Measurements from ENCODE around the gene CLDN7.
A peak's percentile ranks its signal among the peaks of the same experiment; 100 is the strongest.

Gene CLDN7

DNA sequence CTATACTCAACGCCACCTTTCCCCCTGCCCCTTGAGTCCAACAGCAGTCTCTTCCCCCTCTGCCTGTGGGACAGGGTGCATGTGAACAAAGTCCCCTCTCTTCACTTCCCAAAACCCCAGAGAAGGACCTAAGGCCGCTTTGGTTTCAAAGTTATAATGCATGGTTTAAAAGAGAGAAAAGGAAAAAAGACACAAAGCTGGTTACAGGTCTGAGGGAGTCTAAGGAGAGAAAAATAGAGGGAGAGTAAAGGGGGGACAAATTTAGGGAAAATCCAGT is 18.9 kb downstream of the CLDN7 start:
- CTCF ChIA-PET = no interaction called here
- TF ChIP-seq, protein P1, sequence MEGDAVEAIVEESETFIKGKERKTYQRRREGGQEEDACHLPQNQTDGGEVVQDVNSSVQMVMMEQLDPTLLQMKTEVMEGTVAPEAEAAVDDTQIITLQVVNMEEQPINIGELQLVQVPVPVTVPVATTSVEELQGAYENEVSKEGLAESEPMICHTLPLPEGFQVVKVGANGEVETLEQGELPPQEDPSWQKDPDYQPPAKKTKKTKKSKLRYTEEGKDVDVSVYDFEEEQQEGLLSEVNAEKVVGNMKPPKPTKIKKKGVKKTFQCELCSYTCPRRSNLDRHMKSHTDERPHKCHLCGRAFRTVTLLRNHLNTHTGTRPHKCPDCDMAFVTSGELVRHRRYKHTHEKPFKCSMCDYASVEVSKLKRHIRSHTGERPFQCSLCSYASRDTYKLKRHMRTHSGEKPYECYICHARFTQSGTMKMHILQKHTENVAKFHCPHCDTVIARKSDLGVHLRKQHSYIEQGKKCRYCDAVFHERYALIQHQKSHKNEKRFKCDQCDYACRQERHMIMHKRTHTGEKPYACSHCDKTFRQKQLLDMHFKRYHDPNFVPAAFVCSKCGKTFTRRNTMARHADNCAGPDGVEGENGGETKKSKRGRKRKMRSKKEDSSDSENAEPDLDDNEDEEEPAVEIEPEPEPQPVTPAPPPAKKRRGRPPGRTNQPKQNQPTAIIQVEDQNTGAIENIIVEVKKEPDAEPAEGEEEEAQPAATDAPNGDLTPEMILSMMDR (conservative IDR thresholded peaks at IDR 0.05; ENCODE audit: low read depth) = no peak
- DNase-seq (ENCODE audit: low spot score) = no peak
- H3K27ac ChIP-seq = peak overlapping the region; percentile 90
- POLR2A ChIA-PET (ENCODE audit: low non-redundant PET) = no interaction called here

- H3K27ac ChIP-seq = peak overlapping the region; percentile 90
- TF ChIP-seq, protein P1 (conservative IDR thresholded peaks at IDR 0.05; ENCODE audit: low read depth) = no peak
- ChIA-PET POLR2A (ENCODE audit: low non-redundant PET) (interaction anchor here (0.8 to 1.3 kb wide), 3 partner anchors 8 to 211 kb away, joined by 3 to 4 read pairs (median 3); no protein-coding TSS in a partner anchor), CTCF (interaction anchor here (0.6 to 1.0 kb wide), 2 partner anchors 54 to 237 kb away, joined by 5 to 6 read pairs; no protein-coding TSS in a partner anchor)
- peak; percentile 71 for DNase-seq (ENCODE audit: low spot score)
These were observed 19.4 kb downstream of the CLDN7 start for GRCh38 chr17:7242717-7243452.

GRCh38 chr17:7241783-7242716 is 20.2 kb downstream of the CLDN7 start, which contains the start of gene GABARAP:
GABARAP (minus strand) TSS chr17:7242449; CDS start chr17:7242330, 119 bp downstream.
- CTCF ChIA-PET = interaction anchor here (0.9 to 1.0 kb wide), 2 partner anchors 8 to 55 kb away, joined by 5 read pairs; no protein-coding TSS in a partner anchor
- TF ChIP-seq, protein P1 (conservative IDR thresholded peaks at IDR 0.05; ENCODE audit: low read depth) = no peak
- peak; percentile 85 for DNase-seq (ENCODE audit: low spot score)
- POLR2A ChIA-PET (ENCODE audit: low non-redundant PET) = interaction anchor here (0.5 to 1.3 kb wide), 7 partner anchors 9 to 238 kb away, joined by 3 to 6 read pairs (median 4); no protein-coding TSS in a partner anchor
- peak within 1 kb of the TSS; percentile 90 for H3K27ac ChIP-seq

DNA sequence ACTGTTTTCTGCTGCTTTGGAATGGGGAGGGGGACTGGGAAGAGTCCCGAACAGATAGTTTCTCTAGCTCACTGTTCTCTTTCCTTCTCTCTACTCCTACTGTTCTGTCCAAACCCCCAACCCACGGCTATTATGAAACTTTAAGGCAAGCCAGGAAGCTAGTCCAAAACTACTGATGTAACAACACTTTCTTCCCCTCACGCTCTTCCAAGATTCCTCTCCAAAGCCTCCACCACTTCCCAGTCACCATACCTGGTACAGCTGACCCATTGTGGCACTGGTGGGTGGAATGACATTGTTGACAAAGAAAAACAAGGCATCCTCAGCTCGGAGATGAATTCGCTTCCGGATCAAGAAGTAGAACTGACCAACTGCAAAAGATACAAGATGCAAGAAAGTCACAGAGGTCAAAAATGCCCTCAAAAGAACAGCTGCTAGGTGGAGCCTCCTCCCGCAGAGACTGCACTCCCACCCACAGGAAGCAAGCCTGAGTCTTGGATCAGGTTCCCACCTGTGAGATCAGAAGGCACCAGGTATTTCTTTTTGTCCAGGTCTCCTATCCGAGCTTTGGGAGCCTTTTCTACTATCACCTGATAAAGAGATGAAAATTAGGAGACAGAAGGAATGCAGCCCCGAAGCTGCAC is 21.1 kb downstream of the CLDN7 start:
- CTCF ChIA-PET = interaction anchor here (0.9 kb wide), 1 partner anchor 9 kb away, joined by 5 read pairs; no protein-coding TSS in a partner anchor
- peak overlapping the region; percentile 90 for H3K27ac ChIP-seq
- DNase-seq (ENCODE audit: low spot score) = no peak
- TF ChIP-seq, protein P1 (conservative IDR thresholded peaks at IDR 0.05; ENCODE audit: low read depth) = no peak
- POLR2A ChIA-PET (ENCODE audit: low non-redundant PET) = interaction anchor here (0.7 to 1.3 kb wide), 3 partner anchors 9 to 100 kb away, joined by 3 to 6 read pairs (median 4); no protein-coding TSS in a partner anchor

GRCh38 chr17:7240375-7240774 is 21.9 kb downstream of the CLDN7 start:
- H3K27ac ChIP-seq = peak overlapping the region; percentile 90; the same call in 1 of the 2 replicates

More at GRCh38 chr17:7240375-7240774, 21.9 kb downstream of the CLDN7 start:
- ChIA-PET CTCF (no interaction called here), POLR2A (ENCODE audit: low non-redundant PET) (no interaction called here)
- DNase-seq (ENCODE audit: low spot score) = no peak
- TF ChIP-seq, protein P1 (conservative IDR thresholded peaks at IDR 0.05; ENCODE audit: low read depth) = no peak
